Endothelial cell of umbilical vein (primary cell): ENCODE data around the gene TBC1D17. TPM values are rescaled to one million over a fixed set of nuclear protein-coding genes. Genes with fewer than 3 reads are reported as not detected.

Experiments used
- BruUV-seq: library from RNA; stranded (reverse); fragments of 400-500 nt; replicated peaks from 2 replicates; lab custom pipeline; 2021; lab: Mats Ljungman, UMichigan
- CTCF ChIA-PET: fragments of 300-600, 350-600 bp; sonication (Branson Sonifier 250); formaldehyde crosslinking; loops from one replicate; lab custom pipeline; 2021; ENCODE audit warnings: antibody characterized with exemption, inconsistent platforms; lab: Charles Lee
- POLR2A ChIA-PET: fragments of 300-600, 350-600 bp; sonication (Branson Sonifier 250); formaldehyde crosslinking; loops from one replicate; lab custom pipeline; 2021; ENCODE audit warnings: antibody characterized with exemption, inconsistent platforms; lab: Charles Lee
- DNase-seq: peaks from one replicate; pipeline ENCODE4 v3.0.0-alpha.2; 2011; ENCODE audit warnings: low read depth, low spot score
- FAIRE-seq: peaks from 2 replicates; lab custom pipeline; 2011; peaks lifted over from hg19 to GRCh38; lab: Jason Lieb, UNC
- H2AFZ ChIP-seq: 2 replicates; pipeline ENCODE4 v1.6.0; 2012; ENCODE audit warnings: low read depth, low read length, control low read depth, inconsistent platforms
- H3K27ac ChIP-seq: 2 replicates; pipeline ENCODE4 v1.5.1; 2011; ENCODE audit warnings: low read depth, mild to moderate bottlenecking, control low read depth, low read length, moderate library complexity; ENCODE audit not compliant: insufficient read depth
- H3K27me3 ChIP-seq, 2 experiments: 2 replicates each; pipeline versions ENCODE4 v1.6.0 to v1.6.1; 2011; ENCODE audit warnings: low read length in 2 of 2, mixed read lengths in 1 of 2; ENCODE audit not compliant: control insufficient read depth in 2 of 2, insufficient read depth in 2 of 2
- H3K36me3 ChIP-seq, 2 experiments: 2 replicates in 1 of 2; 3 replicates in 1 of 2; pipeline ENCODE4 v1.5.1; 2011; ENCODE audit warnings: low read length in 2 of 2, mild to moderate bottlenecking in 1 of 2, moderate library complexity in 1 of 2; ENCODE audit not compliant: control insufficient read depth in 2 of 2, insufficient read depth in 2 of 2; ENCODE audit errors: extremely low read depth in 1 of 2
- H3K4me1 ChIP-seq: 3 replicates; pipeline ENCODE4 v1.5.1; 2011; ENCODE audit warnings: mild to moderate bottlenecking, low read length; ENCODE audit not compliant: control insufficient read depth, insufficient read depth; ENCODE audit errors: extremely low read depth
- H3K4me2 ChIP-seq: 2 replicates; pipeline ENCODE4 v1.6.1; 2011; ENCODE audit warnings: low read length, control low read depth, mixed read lengths; ENCODE audit not compliant: insufficient read depth
- H3K4me3 ChIP-seq, 3 experiments: fragments of 200-600 bp in 1 of 3; sonication (generic), shearing (Covaris generic) in 1 of 3; replicated peaks in 1 of 3; 2 replicates each; pipeline ENCODE4 v1.5.1; 2011 to 2016; ENCODE audit warnings: control low read depth in 3 of 3, low read length in 3 of 3, mild to moderate bottlenecking in 2 of 3, inconsistent platforms in 1 of 3, low read depth in 1 of 3, moderate library complexity in 1 of 3; ENCODE audit not compliant: insufficient read depth in 1 of 3
- H3K79me2 ChIP-seq: 2 replicates; pipeline ENCODE4 v1.6.0; 2012; ENCODE audit warnings: low read length, inconsistent platforms; ENCODE audit not compliant: control insufficient read depth, insufficient read depth
- H3K9ac ChIP-seq: replicated peaks from 2 replicates; pipeline ENCODE3; 2011; ENCODE audit warnings: low read length, control low read depth; ENCODE audit not compliant: insufficient read depth; ENCODE audit errors: extremely low read depth
- H3K9me1 ChIP-seq: replicated peaks from 3 replicates; pipeline ENCODE4 v1.6.0; 2011; ENCODE audit warnings: mild to moderate bottlenecking, low read length; ENCODE audit not compliant: control insufficient read depth, insufficient read depth; ENCODE audit errors: extremely low read depth
- H3K9me3 ChIP-seq: replicated peaks from 2 replicates; pipeline ENCODE4 v1.5.1; 2012; ENCODE audit warnings: low read length, inconsistent platforms; ENCODE audit not compliant: control insufficient read depth, insufficient read depth
- H4K20me1 ChIP-seq: replicated peaks from 2 replicates; pipeline ENCODE3; 2011; ENCODE audit warnings: mild to moderate bottlenecking, low read length; ENCODE audit not compliant: control insufficient read depth, insufficient read depth; ENCODE audit errors: extremely low read depth
- GATA2 ChIP-seq: IDR thresholded peaks from 2 replicates; pipeline ENCODE4 v1.7.0; 2011; ENCODE audit warnings: low read depth, mild to moderate bottlenecking, moderate library complexity, mixed read lengths, low read length; ENCODE audit not compliant: insufficient read length, insufficient read depth
- JUN ChIP-seq: IDR thresholded peaks from 2 replicates; pipeline ENCODE4 v1.6.1; 2011; ENCODE audit warnings: borderline replicate concordance, low read depth; ENCODE audit not compliant: insufficient read length, insufficient read depth
- POLR2A ChIP-seq: IDR thresholded peaks from 2 replicates; pipeline ENCODE4 v1.6.1; 2012; ENCODE audit warnings: low read depth, mild to moderate bottlenecking, control low read depth, low read length
- dilution Hi-C: fragments of 300-500 bp; cut with MboI; formaldehyde crosslinking; loops from one replicate; pipeline ENCODE4 v1.15.0; 2019; ENCODE audit warnings: low sequenced_read_pairs; ENCODE audit not compliant: extremely low pct_ligation_motif_present
- intact Hi-C: fragments of 100-400 bp; cut with micrococcal nuclease; formaldehyde crosslinking; loops from one replicate; pipeline ENCODE4 v1.10.0; 2022
- polyA plus RNA-seq, 4 experiments: library from polyadenylated mRNA; depleted of rRNA in 3 of 4; stranded (reverse) in 3 of 4; unstranded in 1 of 4; fragments of >200 nt; gene quantifications; 2 replicates each; pipeline versions ENCODE4 v1.2.1 to v1.2.3, GENCODE V29; 2011 to 2012; ENCODE audit warnings: missing spikeins in 1 of 4
- total RNA-seq: library from RNA; stranded (reverse); gene quantifications from 2 replicates; pipeline ENCODE4 v1.2.3, GENCODE V29; 2021
- TF ChIP-seq, protein P1 (sequence below), 2 donors: IDR thresholded peaks; 1 replicate in 1 of 2; 2 replicates in 1 of 2; pipeline ENCODE4 v1.5.1; 2011; ENCODE audit warnings: low read length in 2 of 2, mild to moderate bottlenecking in 2 of 2, moderate library complexity in 2 of 2, control low read depth in 1 of 2, inconsistent platforms in 1 of 2, low read depth in 1 of 2; ENCODE audit not compliant: insufficient read depth in 1 of 2; ENCODE audit errors: extremely low read depth in 1 of 2

The TBC1D17 gene
- total and polyA plus RNA-seq, 2 donors (not counting 3 experiments of a cell fraction or from before 2014, with no cell fraction given) = 34.2 to 39.3 TPM

DNA sequence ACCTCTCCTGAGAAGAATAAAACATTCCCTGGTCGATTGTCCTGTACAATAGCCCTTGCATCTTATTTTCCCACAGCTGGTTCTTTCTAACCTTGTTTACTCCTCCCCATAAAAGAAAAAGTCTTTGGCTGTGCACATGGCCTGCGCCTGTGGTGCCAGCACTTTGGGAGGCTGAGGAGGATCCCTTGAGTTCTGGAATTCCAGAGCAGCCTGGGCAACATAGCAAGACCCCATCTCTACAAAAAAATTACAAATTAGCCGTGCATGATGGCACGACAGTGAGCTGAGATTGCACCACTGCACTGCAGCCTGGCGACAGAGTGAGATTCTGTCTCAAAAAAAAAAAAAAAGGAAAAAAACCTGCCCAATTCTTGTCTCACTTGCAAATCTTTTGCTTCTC lies 59.0 kb downstream of the TBC1D17 start:
- intact Hi-C loops (no loop called here), dilution Hi-C loops (no loop called here)
- Histone ChIP-seq H3K4me1 (peaks cover 3% of the 10 kb centered on the region), H4K20me1 (no peaks in the 10 kb centered on the region), H3K27ac (no peak overlapping the region), H3K4me2 (no peak overlapping the region), H3K36me3 (peaks cover 0 to 3% of the 10 kb centered on the region in 2 experiments), H3K9me1 (no peaks in the 10 kb centered on the region), H3K4me3 (no peak overlapping the region), H3K79me2 (no peaks in the 10 kb centered on the region), H3K9me3 (no peaks in the 10 kb centered on the region), H3K27me3 (no peaks in the 10 kb centered on the region), H2AFZ (no peak overlapping the region), H3K9ac (no peak overlapping the region)
- FAIRE-seq (no peak), DNase-seq (no peak)
- ChIA-PET CTCF (interaction anchor here (1.0 to 1.8 kb wide), 5 partner anchors 14 to 200 kb away, joined by 3 to 8 read pairs (median 4); no protein-coding TSS in a partner anchor), POLR2A (no interaction called here)
- TF ChIP-seq JUN = no peak
- TF ChIP-seq, protein P1, sequence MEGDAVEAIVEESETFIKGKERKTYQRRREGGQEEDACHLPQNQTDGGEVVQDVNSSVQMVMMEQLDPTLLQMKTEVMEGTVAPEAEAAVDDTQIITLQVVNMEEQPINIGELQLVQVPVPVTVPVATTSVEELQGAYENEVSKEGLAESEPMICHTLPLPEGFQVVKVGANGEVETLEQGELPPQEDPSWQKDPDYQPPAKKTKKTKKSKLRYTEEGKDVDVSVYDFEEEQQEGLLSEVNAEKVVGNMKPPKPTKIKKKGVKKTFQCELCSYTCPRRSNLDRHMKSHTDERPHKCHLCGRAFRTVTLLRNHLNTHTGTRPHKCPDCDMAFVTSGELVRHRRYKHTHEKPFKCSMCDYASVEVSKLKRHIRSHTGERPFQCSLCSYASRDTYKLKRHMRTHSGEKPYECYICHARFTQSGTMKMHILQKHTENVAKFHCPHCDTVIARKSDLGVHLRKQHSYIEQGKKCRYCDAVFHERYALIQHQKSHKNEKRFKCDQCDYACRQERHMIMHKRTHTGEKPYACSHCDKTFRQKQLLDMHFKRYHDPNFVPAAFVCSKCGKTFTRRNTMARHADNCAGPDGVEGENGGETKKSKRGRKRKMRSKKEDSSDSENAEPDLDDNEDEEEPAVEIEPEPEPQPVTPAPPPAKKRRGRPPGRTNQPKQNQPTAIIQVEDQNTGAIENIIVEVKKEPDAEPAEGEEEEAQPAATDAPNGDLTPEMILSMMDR (IDR thresholded peaks at IDR 0.05; ENCODE audit: extremely low read depth in 1 of 2, insufficient read depth in 1 of 2, low read depth in 1 of 2, low read length in 2 of 2) = no peak
- no peak for TF ChIP-seq POLR2A
- BruUV-seq = no TSS peak

GRCh38 chr19:49937750-49938381 lies 60.4 kb downstream of the TBC1D17 start:
- Histone ChIP-seq H3K9ac (no peak overlapping the region), H3K4me3 (peak overlapping the region in 1 of 3 experiments; percentile 19), H3K27me3 (no peaks in the 10 kb centered on the region), H3K4me2 (peak overlapping the region; percentile 79), H4K20me1 (no peaks in the 10 kb centered on the region), H2AFZ (peak overlapping the region; percentile 39), H3K4me1 (peaks cover 3% of the 10 kb centered on the region), H3K36me3 (peaks cover 0 to under 1% of the 10 kb centered on the region in 2 experiments), H3K9me3 (no peaks in the 10 kb centered on the region), H3K9me1 (no peaks in the 10 kb centered on the region), H3K79me2 (no peaks in the 10 kb centered on the region), H3K27ac (no peak overlapping the region)
- no TSS peak for BruUV-seq
- FAIRE-seq (peak; percentile 96), DNase-seq (peak; percentile 67)
- intact Hi-C loops = loop anchor here (1.0 kb wide), 1 partner anchor 45 kb away; no protein-coding TSS in a partner anchor
- CTCF ChIA-PET = interaction anchor here (0.6 to 1.9 kb wide), 13 partner anchors 10 to 198 kb away, joined by 3 to 13 read pairs (median 5); no protein-coding TSS in a partner anchor
- POLR2A ChIA-PET = no interaction called here
- dilution Hi-C loops = no loop called here
- TF ChIP-seq, protein P1 (IDR thresholded peaks at IDR 0.05; ENCODE audit: extremely low read depth in 1 of 2, insufficient read depth in 1 of 2, low read depth in 1 of 2, low read length in 2 of 2) = peak; percentile 83 to 97
- TF ChIP-seq GATA2 = no peak
